Measurements from ENCODE around the gene OR1B1.

The OR1B1 gene

DNA sequence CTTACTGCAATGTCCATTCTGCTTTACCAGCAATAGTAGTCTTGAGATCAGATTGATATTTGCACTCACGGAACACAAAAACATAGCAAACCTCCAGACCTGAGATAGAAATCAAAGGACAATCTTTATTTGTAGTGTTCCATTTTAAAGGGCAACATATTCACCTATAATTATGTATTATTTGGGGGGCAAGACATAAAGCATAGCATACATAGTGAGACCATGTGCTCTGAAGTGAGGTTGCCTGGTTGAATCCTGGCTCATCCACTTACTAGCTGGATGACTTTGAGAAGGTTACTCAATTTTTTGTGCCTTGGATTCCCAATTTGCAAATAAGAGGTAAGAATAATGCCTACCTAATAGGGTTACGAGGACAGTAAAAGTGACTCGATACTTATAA, at the start of gene OR1B1:
TSS of gene OR1B1 (minus strand) at position 101 of the 400 bp plus-strand sequence.
- H3K27ac ChIP-seq, result no peak within 1 kb of the TSS
- TF ChIP-seq, protein P1, sequence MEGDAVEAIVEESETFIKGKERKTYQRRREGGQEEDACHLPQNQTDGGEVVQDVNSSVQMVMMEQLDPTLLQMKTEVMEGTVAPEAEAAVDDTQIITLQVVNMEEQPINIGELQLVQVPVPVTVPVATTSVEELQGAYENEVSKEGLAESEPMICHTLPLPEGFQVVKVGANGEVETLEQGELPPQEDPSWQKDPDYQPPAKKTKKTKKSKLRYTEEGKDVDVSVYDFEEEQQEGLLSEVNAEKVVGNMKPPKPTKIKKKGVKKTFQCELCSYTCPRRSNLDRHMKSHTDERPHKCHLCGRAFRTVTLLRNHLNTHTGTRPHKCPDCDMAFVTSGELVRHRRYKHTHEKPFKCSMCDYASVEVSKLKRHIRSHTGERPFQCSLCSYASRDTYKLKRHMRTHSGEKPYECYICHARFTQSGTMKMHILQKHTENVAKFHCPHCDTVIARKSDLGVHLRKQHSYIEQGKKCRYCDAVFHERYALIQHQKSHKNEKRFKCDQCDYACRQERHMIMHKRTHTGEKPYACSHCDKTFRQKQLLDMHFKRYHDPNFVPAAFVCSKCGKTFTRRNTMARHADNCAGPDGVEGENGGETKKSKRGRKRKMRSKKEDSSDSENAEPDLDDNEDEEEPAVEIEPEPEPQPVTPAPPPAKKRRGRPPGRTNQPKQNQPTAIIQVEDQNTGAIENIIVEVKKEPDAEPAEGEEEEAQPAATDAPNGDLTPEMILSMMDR (conservative IDR thresholded peaks at IDR 0.05), result no peak

DNA sequence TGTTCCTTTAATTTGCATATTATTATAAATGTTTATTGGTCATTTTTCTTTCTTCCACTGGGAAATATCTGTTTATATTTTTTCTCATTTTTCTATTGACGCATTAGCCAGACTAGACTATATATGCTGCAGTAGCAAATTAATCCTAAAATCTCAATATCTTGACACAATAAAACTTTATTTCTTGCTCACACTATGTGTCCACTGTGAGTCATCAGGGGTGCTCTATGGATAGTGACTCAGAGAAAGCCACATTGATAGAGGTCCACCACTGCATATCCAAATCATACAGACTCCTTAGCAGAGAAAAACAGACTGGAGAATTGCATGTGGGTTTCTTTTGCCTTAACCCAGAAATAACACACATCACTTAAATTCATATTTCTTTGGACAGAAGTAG, 38.3 kb upstream of the OR1B1 start:
- H3K27ac ChIP-seq, result no peak overlapping the region
- TF ChIP-seq, protein P1 (conservative IDR thresholded peaks at IDR 0.05), result no peak

DNA sequence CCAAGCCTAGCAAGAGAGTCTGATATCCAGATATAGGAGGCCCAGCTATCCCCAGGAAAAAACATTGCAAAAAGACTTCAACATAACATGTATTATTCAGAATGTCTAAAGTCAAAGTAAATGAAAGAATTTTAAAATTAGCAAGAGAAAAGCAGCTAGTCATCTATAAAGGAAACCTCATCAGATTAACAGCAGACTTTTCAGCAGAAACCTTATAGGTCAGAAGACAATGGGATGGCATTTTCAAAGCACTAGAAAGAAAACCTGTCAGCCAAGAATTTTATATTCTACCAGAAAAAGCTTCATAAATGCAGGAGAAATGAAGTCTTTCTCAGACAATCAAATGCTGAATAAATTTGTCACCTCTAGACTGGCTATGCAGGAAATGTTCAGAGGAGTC, 27.4 kb upstream of the OR1B1 start:
- H3K27ac ChIP-seq, result no peak overlapping the region
- TF ChIP-seq, protein P1 (conservative IDR thresholded peaks at IDR 0.05), result no peak

DNA sequence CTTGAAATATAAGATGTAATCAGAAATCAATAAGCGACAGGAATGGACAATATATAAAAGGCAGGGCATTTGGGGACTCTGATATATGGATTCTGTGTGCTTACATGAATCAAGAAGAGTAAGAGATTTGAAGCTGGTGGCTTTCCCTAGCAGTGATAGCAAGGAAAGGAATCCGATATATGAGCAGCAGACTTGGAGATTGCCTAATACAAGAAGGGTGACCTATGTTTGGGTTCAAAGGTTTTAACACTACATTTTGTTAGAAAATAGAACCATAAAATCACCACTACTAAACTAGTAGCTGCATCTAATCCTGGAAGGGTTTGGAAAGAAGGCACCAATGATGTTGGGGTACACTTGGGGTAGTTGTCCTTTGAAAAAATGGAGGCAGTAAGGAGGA, 15.1 kb upstream of the OR1B1 start:
- TF ChIP-seq, protein P1 (conservative IDR thresholded peaks at IDR 0.05), result no peak
- no peak overlapping the region for H3K27ac ChIP-seq

DNA sequence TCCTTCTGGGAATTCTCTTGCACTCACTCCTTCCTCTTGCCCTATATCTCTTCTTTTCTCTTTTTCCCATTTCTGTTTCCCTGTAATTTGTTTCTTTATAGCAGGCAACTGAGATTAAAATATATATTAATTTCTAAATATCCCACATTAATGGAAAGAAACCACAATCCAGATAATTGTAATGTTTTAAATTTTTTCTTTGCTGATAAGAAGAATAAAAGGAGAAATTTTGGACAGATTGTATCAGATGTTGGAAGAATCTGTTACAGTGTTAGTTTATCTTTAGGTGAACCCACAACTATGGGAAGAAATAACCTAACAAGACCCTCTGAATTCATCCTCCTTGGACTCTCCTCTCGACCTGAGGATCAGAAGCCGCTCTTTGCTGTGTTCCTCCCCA, 4.0 kb upstream of the OR1B1 start, which contains the start of gene OR1L1:
TSS of gene OR1L1 (plus strand) at position 301 of the 400 bp plus-strand sequence. CDS start at position 301, 0 bp downstream.
- TF ChIP-seq, protein P1 (conservative IDR thresholded peaks at IDR 0.05), result no peak
- H3K27ac ChIP-seq, result no peak within 1 kb of the TSS

DNA sequence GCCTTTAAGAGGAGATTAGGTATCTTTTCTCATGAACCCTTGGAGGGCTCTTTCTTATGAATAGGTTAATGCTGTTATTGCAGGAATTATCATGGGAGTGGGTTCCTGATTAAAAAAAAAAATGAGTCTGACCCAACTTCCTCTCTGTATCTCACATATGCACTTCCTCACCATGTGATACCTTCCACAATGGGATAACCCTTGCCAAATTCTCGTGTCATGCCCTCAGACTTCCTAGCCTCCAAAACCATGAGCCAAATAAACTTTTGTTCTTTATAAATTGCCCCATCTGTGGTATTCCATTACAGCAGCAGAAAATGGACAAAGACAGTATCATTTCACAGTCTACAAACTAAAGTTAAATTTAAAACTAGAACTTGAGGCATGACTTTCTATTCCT, 1.0 kb downstream of the OR1B1 start:
- TF ChIP-seq, protein P1 (conservative IDR thresholded peaks at IDR 0.05), result no peak
- no peak overlapping the region for H3K27ac ChIP-seq

DNA sequence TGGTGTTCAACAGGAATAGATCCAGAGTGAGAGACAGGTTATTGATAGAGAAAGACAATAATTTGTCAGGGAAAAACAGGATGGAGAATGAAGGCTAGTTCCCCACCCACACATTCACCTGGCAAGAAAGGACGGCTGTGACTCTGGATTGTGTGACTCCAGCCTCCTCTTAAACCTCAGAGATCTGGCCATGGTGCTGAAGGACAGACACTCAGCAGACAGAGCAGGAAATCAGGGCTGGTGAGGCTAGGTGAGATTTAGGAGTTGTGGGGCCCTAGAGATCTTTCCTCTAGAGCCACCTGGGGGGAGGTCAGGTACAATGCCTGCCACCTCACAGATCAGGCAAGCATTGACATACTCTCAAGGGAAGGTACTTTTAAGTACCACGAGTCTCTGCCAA, 15.2 kb downstream of the OR1B1 start:
- no peak overlapping the region for H3K27ac ChIP-seq
- TF ChIP-seq, protein P1 (conservative IDR thresholded peaks at IDR 0.05), result no peak
